ENCODE data around the gene FSTL4. TPM values are rescaled to one million over a fixed set of nuclear protein-coding genes. Genes with fewer than 3 reads are reported as not detected.

FSTL4 gene
- total and polyA plus RNA-seq, 2 of the 4 experiments (the other 2 are of a cell fraction) = 0.18 TPM; not detected in 1

- H3K23ac ChIP-seq (ENCODE audit: low read depth, low read length) = no peak overlapping the region
- no peak for ATAC-seq (ENCODE audit: low read depth)
- H4K8ac ChIP-seq (ENCODE audit: low read depth in 2 of 2, low read length in 2 of 2) = no peak overlapping the region
- in situ Hi-C loops (cut with MboI; ENCODE audit: low sequenced_read_pairs) = no loop called here
- WGBS, 2 experiments (ENCODE audit: extremely low coverage in 2 of 2, insufficient read length in 1 of 2) = 43% methylated on average over 5 of the region's 11 CpGs; no CpG with 5 or more reads in 1 of the 2 experiments
- no peak overlapping the region for H3K27ac ChIP-seq (ENCODE audit: insufficient read depth, low read length)
- H3K9me1 ChIP-seq (ENCODE audit: insufficient read depth, low read length) = no peaks in the 10 kb centered on the region
- no peak overlapping the region for H4K5ac ChIP-seq (ENCODE audit: low read depth, low read length)
- no peak overlapping the region for H3K4me2 ChIP-seq (ENCODE audit: low read depth, low read length)
- no peak overlapping the region for H4K91ac ChIP-seq (ENCODE audit: insufficient read depth, low read depth, low read length)
- no peak for TF ChIP-seq MXI1 (IDR thresholded peaks at IDR 0.05; ENCODE audit: borderline replicate concordance, low read depth, low read length)
- TF ChIP-seq POLR2A (IDR thresholded peaks at IDR 0.05; ENCODE audit: low read depth, low read length) = no peak
- no peak for TF ChIP-seq MAFK (IDR thresholded peaks at IDR 0.05; ENCODE audit: low read depth, low read length)
- no peak for TF ChIP-seq ELK1 (IDR thresholded peaks at IDR 0.05; ENCODE audit: borderline replicate concordance, low read depth, low read length)
- TF ChIP-seq CEBPB (IDR thresholded peaks at IDR 0.05; ENCODE audit: low read depth, low read length) = no peak
- TF ChIP-seq RAD21 (IDR thresholded peaks at IDR 0.05; ENCODE audit: low read length) = no peak
- dilution Hi-C loops (cut with HindIII; ENCODE audit: low sequenced_read_pairs, unreplicated experiment) = no loop called here
- H3K4me3 ChIP-seq (ENCODE audit: insufficient read depth, low read depth, low read length) = no peak overlapping the region
- no peaks in the 10 kb centered on the region for H3K9me3 ChIP-seq (ENCODE audit: control insufficient read depth, insufficient read depth, low read length)
- no peak overlapping the region for H2AFZ ChIP-seq (replicated peaks; ENCODE audit: low read length, poor library complexity)
- H4K20me1 ChIP-seq (ENCODE audit: insufficient read depth, low read length) = no peaks in the 10 kb centered on the region
- H2BK15ac ChIP-seq (ENCODE audit: low read depth, low read length) = no peak overlapping the region
- H3K36me3 ChIP-seq (ENCODE audit: control insufficient read depth, insufficient read depth, low read length) = no peaks in the 10 kb centered on the region
- H3K14ac ChIP-seq (replicated peaks; ENCODE audit: low read depth, low read length) = no peak overlapping the region
- no peak overlapping the region for H2AK9ac ChIP-seq (replicated peaks; ENCODE audit: low read depth, low read length, poor library complexity)
- H3K9ac ChIP-seq (ENCODE audit: low read depth, low read length) = no peak overlapping the region
- no peak overlapping the region for H3K4ac ChIP-seq (ENCODE audit: low read depth, low read length)
- H3K56ac ChIP-seq (ENCODE audit: extremely low read depth, insufficient read depth, low read length) = no peak overlapping the region
- H3K4me1 ChIP-seq (ENCODE audit: control insufficient read depth, insufficient read depth, low read length) = no peaks in the 10 kb centered on the region
- H2BK5ac ChIP-seq (ENCODE audit: low read depth, low read length, poor library complexity, severe bottlenecking) = no peak overlapping the region
- H3K18ac ChIP-seq (ENCODE audit: low read depth, low read length) = no peak overlapping the region
- DNase-seq = no peak
- H2BK120ac ChIP-seq (ENCODE audit: low read depth, low read length) = no peak overlapping the region
- no peak overlapping the region for H2BK20ac ChIP-seq (ENCODE audit: low read depth, low read length)
- CTCF ChIA-PET = no interaction called here
- H2AK5ac ChIP-seq (ENCODE audit: low read depth, low read length) = no peak overlapping the region
- POLR2A ChIA-PET (ENCODE audit: unreplicated experiment) = no interaction called here
- no TSS peak for BruUV-seq (replicated peaks)
- H3K79me1 ChIP-seq (ENCODE audit: low read depth in 1 of 2, low read length in 2 of 2) = no peaks in the 10 kb centered on the region
- intact Hi-C loops (cut with micrococcal nuclease) = no loop called here
- H3K27me3 ChIP-seq (ENCODE audit: control insufficient read depth, insufficient read depth, low read length) = peaks cover 18% of the 10 kb centered on the region
These were observed 278.8 kb downstream of the FSTL4 start for GRCh38 chr5:133333326-133334150.

Data from IMR-90 (cell line).